Measurements from ENCODE around the gene ABCE1.

- TF ChIP-seq CTCF (IDR thresholded peaks at IDR 0.05; ENCODE audit: low read depth, low read length) (no peak), EZH2phosphoT487 (IDR thresholded peaks at IDR 0.05; ENCODE audit: low read depth) (no peak)
These were observed 21.6 kb upstream of the ABCE1 start for GRCh38 chr4:145076469-145076855.
